Thyroid gland (tissue), 4 donors: ENCODE data around the gene NRG3. TPM values are rescaled to one million over a fixed set of nuclear protein-coding genes. Genes with fewer than 3 reads are reported as not detected.

ENCODE experiments used
- DNase-seq, 2 donors: peaks; one replicate each; pipeline ENCODE4 v3.0.0-alpha.2; 2019
- H3K27ac ChIP-seq, 3 donors: fragments of 200-600 bp; sonication (generic); 1 replicate in 2 of 3; 2 replicates in 1 of 3; pipeline ENCODE4 v1.5.1; 2016 to 2019; ENCODE audit warnings: mild to moderate bottlenecking in 1 of 3, moderate library complexity in 1 of 3
- H3K27me3 ChIP-seq: fragments of 200-600 bp; sonication (generic); one replicate; pipeline ENCODE4 v1.5.1; 2019
- H3K36me3 ChIP-seq, 2 donors: fragments of 200-600 bp; sonication (generic); one replicate each; pipeline ENCODE4 v1.5.1; 2016 to 2019
- H3K4me1 ChIP-seq, 2 donors: fragments of 200-600 bp; sonication (generic); one replicate each; pipeline ENCODE4 v1.5.1; 2017 to 2019
- H3K4me3 ChIP-seq, 3 donors: fragments of 200-600 bp; sonication (generic); replicated peaks in 1 of 3; 1 replicate in 2 of 3; 2 replicates in 1 of 3; pipeline ENCODE4 v1.5.1; 2016; ENCODE audit warnings: mild to moderate bottlenecking in 1 of 3
- H3K9me3 ChIP-seq: fragments of 200-600 bp; sonication (generic); one replicate; pipeline ENCODE4 v1.5.1; 2017
- POLR2A ChIP-seq, 2 donors: fragments of 450-650 bp; IDR thresholded peaks; one replicate each; pipeline ENCODE4 v1.6.1; 2017; ENCODE audit warnings: antibody characterized with exemption in 2 of 2, mild to moderate bottlenecking in 2 of 2, moderate library complexity in 1 of 2
- WGBS, 2 donors: methylation state at CpG; one replicate each; pipeline ENCODE4 v1.1.5; 2017; 5-methylcytosine and 5-hydroxymethylcytosine counted together
- intact Hi-C: fragments of 100-400 bp; cut with DNase I; formaldehyde crosslinking; loops from one replicate; pipeline ENCODE4 v1.15.1; 2023
- total RNA-seq, 4 donors: library from RNA; depleted of rRNA; stranded (reverse); fragments of >200 nt; gene quantifications; one replicate each; pipeline ENCODE4 v1.2.3, GENCODE V29; 2016
- TF ChIP-seq, protein P1 (sequence below), 6 experiments: fragments of 200-600 bp in 3 of 6; fragments of 450-650 bp in 3 of 6; sonication (generic) in 3 of 6; IDR thresholded peaks; one replicate each; pipeline ENCODE4 v1.5.1; 2016 to 2019; ENCODE audit warnings: antibody characterized with exemption in 6 of 6, mild to moderate bottlenecking in 2 of 6, inconsistent platforms in 1 of 6, moderate library complexity in 1 of 6

The NRG3 gene
- total RNA-seq, 4 donors from 2014 or later: 0.67 to 1.8 (median 1.3) TPM

DNA sequence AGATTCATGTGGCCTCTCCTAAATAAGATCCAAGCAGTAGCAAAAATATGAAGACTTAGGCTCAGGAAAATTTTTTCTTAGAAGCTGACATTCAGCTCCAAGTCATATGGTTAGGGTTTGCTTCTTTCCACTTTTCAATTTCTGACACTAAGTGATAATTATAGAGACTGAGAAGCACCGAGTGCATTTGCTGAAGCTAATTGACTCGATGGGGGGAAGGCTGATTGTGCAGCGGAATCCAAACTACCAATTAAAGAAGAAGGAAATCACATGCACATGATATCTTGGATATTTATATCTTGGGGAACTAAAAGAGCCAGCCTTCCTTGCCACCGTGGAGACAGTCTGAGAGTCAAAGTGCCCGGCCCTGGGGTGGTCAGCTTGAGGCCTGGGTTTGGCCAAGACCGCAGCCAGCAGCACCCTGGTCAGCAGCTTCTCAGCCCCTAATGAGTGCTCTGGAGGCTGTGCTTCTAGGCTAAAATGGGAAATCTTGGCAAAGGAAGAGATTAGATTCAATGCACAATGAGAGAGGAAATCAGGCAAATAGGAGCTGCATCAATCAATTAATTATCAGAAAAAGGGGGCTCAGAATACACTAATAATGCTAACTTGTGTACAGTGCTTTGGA is 589.3 kb downstream of the NRG3 start:
- H3K4me3 ChIP-seq: no peak overlapping the region
- intact Hi-C loops: no loop called here
- no peak for TF ChIP-seq POLR2A (IDR thresholded peaks at IDR 0.05)
- H3K4me1 ChIP-seq: no peaks in the 10 kb centered on the region
- H3K27ac ChIP-seq: no peak overlapping the region
- no peak for DNase-seq
- H3K9me3 ChIP-seq: no peaks in the 10 kb centered on the region
- WGBS, 2 donors: 77 to 85% methylated on average over 6 of the region's 6 CpGs
- no peaks in the 10 kb centered on the region for H3K27me3 ChIP-seq
- no peaks in the 10 kb centered on the region for H3K36me3 ChIP-seq

GRCh38 chr10:82464966-82465365 is 590.0 kb downstream of the NRG3 start:
- no peak for DNase-seq
- Histone ChIP-seq H3K4me1 (no peaks in the 10 kb centered on the region), H3K9me3 (no peaks in the 10 kb centered on the region), H3K27me3 (no peaks in the 10 kb centered on the region), H3K27ac (no peak overlapping the region), H3K36me3 (no peaks in the 10 kb centered on the region), H3K4me3 (no peak overlapping the region)
- WGBS, 2 donors: 50 to 67% methylated on average over 5 of the region's 5 CpGs
- TF ChIP-seq, protein P1, sequence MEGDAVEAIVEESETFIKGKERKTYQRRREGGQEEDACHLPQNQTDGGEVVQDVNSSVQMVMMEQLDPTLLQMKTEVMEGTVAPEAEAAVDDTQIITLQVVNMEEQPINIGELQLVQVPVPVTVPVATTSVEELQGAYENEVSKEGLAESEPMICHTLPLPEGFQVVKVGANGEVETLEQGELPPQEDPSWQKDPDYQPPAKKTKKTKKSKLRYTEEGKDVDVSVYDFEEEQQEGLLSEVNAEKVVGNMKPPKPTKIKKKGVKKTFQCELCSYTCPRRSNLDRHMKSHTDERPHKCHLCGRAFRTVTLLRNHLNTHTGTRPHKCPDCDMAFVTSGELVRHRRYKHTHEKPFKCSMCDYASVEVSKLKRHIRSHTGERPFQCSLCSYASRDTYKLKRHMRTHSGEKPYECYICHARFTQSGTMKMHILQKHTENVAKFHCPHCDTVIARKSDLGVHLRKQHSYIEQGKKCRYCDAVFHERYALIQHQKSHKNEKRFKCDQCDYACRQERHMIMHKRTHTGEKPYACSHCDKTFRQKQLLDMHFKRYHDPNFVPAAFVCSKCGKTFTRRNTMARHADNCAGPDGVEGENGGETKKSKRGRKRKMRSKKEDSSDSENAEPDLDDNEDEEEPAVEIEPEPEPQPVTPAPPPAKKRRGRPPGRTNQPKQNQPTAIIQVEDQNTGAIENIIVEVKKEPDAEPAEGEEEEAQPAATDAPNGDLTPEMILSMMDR (IDR thresholded peaks at IDR 0.05): no peak
- TF ChIP-seq POLR2A (IDR thresholded peaks at IDR 0.05): no peak
- intact Hi-C loops: no loop called here

DNA sequence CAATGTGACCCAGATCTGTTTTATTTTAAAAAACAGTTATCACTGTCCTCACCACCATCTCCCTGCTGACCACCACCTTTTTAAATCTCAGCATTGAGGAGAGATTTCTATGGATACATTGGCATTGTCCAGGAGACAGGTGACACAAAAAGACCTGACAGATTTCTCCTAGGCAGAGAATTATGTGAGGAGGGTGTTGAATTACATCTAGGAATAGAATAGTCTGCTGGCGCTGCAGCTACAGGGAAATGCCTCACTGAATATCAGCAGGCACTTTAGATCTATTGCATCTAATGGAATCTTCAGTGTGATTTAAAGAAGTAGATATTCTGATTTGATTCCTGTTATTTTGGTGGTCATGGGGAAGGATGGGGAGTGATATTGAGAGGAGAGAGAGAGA is 593.5 kb downstream of the NRG3 start:
- Histone ChIP-seq H3K4me3 (no peak overlapping the region), H3K9me3 (no peaks in the 10 kb centered on the region), H3K27me3 (no peaks in the 10 kb centered on the region), H3K36me3 (no peaks in the 10 kb centered on the region), H3K4me1 (no peaks in the 10 kb centered on the region), H3K27ac (no peak overlapping the region)
- no peak for DNase-seq
- 72 to 76% methylated on average over 1 of the region's 1 CpG for WGBS, 2 donors
- TF ChIP-seq, protein P1 (IDR thresholded peaks at IDR 0.05): no peak
- TF ChIP-seq POLR2A (IDR thresholded peaks at IDR 0.05): no peak
- intact Hi-C loops: no loop called here

DNA sequence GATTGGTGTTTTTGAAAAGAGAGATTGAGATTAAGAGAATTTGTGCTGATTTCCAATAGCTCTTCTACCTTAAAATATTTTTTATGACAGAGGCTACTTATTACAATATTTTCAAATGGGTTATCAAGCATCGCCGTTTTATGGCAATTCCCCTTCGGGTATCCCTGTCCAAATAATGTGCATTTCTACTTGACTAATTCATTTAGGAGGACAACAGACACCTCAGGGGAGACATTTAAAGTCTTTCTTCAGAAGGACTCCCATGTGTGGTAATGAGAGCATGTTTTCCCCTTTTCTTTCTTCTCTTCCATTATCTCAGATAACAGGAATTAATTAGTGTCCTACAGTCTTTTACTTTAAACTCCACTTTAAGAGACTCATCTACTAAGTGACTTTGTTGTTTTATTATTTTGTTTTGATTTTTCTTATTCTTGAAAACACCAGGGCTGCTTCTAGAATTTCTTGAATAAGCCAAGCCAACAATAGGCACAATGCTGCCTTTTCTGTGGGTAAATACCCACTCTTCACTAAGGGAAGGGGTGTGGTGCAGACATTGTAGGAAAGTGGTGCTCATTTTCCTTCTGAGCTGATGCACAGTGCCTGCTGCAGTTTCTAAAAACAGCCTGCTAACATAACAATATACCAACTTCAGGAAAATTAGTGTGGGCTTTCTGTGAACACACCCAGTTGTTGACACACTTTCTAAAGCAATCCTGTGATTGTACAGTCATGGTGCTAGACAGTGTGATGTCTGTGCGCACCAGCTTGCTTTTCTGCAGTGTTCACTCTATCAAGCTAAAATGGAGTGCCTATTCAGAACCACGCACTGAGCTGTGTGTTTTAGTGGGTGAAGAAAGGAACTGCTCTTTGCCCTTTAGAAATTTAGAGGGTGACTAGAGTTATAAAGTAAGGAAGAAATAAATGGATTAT is 597.7 kb downstream of the NRG3 start:
- Histone ChIP-seq H3K36me3 (no peaks in the 10 kb centered on the region), H3K4me3 (no peak overlapping the region), H3K27me3 (no peaks in the 10 kb centered on the region), H3K9me3 (no peaks in the 10 kb centered on the region), H3K4me1 (no peaks in the 10 kb centered on the region), H3K27ac (no peak overlapping the region)
- 86 to 89% methylated on average over 5 of the region's 5 CpGs for WGBS, 2 donors
- DNase-seq: no peak
- intact Hi-C loops: no loop called here
- TF ChIP-seq, protein P1 (IDR thresholded peaks at IDR 0.05): no peak
- TF ChIP-seq POLR2A (IDR thresholded peaks at IDR 0.05): no peak

DNA sequence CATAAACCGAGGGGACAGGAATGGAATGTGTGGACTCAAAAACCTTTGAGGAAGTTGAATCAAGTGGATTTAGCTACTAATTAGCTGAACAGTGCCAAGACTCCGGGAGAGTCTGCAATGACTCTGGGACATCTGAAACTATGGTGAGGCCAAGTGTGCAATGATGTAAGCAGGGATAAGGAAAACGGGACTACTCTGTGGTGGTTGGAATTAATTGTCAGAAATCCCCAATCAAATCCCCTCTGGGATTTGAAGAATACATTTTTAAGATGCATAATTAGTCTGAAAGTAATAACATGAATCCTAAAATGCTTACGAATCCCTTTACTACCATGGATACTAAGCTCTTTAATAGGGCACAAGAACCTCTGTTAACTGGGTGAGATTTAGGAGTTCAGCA is 602.8 kb downstream of the NRG3 start:
- H3K4me3 ChIP-seq: no peak overlapping the region
- intact Hi-C loops: no loop called here
- TF ChIP-seq, protein P1 (IDR thresholded peaks at IDR 0.05): no peak
- no peak for TF ChIP-seq POLR2A (IDR thresholded peaks at IDR 0.05)
- H3K36me3 ChIP-seq: no peaks in the 10 kb centered on the region
- DNase-seq: no peak
- H3K4me1 ChIP-seq: no peaks in the 10 kb centered on the region
- no peaks in the 10 kb centered on the region for H3K9me3 ChIP-seq
- H3K27ac ChIP-seq: no peak overlapping the region
- 63 to 75% methylated on average over 4 of the region's 4 CpGs for WGBS, 2 donors
- H3K27me3 ChIP-seq: no peaks in the 10 kb centered on the region
